RPMI8226 (cell line): Measurements from ENCODE around the gene BANP.
"Not testable (repeated sequence)": the region's sequence is repeated elsewhere in the genome, so short reads cannot be mapped to it uniquely, and the experiment has no call there.

Source experiments
- DNase-seq: peaks from one replicate; pipeline ENCODE4 v3.0.0-alpha.2; 2015

The BANP gene

GRCh38 chr16:88019041-88019820 lies 68.0 kb downstream of the BANP start:
- DNase-seq = not testable (repeated sequence)

GRCh38 chr16:88019821-88020515 lies 68.7 kb downstream of the BANP start:
- DNase-seq = no peak

- no peak for DNase-seq
Observed at GRCh38 chr16:88020516-88020885, 69.3 kb downstream of the BANP start.

GRCh38 chr16:88021041-88021970 lies 70.1 kb downstream of the BANP start:
- DNase-seq = not testable (repeated sequence)

- DNase-seq = no peak
Observed at GRCh38 chr16:88022076-88023042, 71.1 kb downstream of the BANP start.

GRCh38 chr16:88023366-88023765 lies 72.1 kb downstream of the BANP start:
- DNase-seq = no peak

GRCh38 chr16:88023786-88024185 lies 72.6 kb downstream of the BANP start:
- no peak for DNase-seq

- peak; percentile 6 for DNase-seq
Observed at GRCh38 chr16:88024491-88025085, 73.4 kb downstream of the BANP start.

- not testable (repeated sequence) for DNase-seq
Observed at GRCh38 chr16:88025086-88025492, 73.9 kb downstream of the BANP start.

GRCh38 chr16:88025828-88026555 lies 74.8 kb downstream of the BANP start:
- DNase-seq = not testable (repeated sequence)

- DNase-seq = no peak
Observed at GRCh38 chr16:88026964-88027938, 76.0 kb downstream of the BANP start.

- DNase-seq = not testable (repeated sequence)
Observed at GRCh38 chr16:88028177-88028930, 77.1 kb downstream of the BANP start.

GRCh38 chr16:88030498-88030897 lies 79.3 kb downstream of the BANP start:
- no peak for DNase-seq

- DNase-seq = not testable (repeated sequence)
Observed at GRCh38 chr16:88030961-88031360, 79.7 kb downstream of the BANP start.

- DNase-seq = not testable (repeated sequence)
Observed at GRCh38 chr16:88033003-88033740, 81.9 kb downstream of the BANP start.

- no peak for DNase-seq
Observed at GRCh38 chr16:88034770-88035169, 83.5 kb downstream of the BANP start.

- DNase-seq = no peak
Observed at GRCh38 chr16:88035292-88035691, 84.1 kb downstream of the BANP start.
